Measurements from ENCODE around the gene KLHL11.

DNA sequence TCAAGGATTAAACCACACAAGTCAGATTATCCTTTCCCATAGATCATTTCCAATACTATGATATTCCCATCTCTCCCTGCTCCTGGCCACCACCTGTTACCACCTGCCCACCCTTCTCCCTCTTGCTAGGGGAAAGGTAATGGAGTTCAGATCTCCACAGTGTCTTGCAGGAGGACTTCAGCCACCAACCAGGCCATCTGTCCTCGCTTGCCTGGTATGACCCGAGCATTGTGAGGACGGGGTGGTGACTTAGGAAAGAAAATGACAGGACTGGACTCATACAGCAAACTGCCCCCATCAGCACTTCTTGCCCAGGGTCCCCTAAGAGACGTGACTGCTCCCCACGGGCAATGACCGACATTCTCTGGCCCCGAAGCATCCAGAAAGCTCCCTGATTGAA lies 41.6 kb downstream of the KLHL11 start:
- TF ChIP-seq FOXK2 (IDR thresholded peaks at IDR 0.05) (no peak), FOXM1 (IDR thresholded peaks at IDR 0.05; ENCODE audit: borderline replicate concordance) (no peak), ARNT (IDR thresholded peaks at IDR 0.05) (no peak), SP1 (IDR thresholded peaks at IDR 0.05) (no peak), SUZ12 (IDR thresholded peaks at IDR 0.05) (no peak), CTBP1 (IDR thresholded peaks at IDR 0.05; ENCODE audit: borderline replicate concordance) (no peak), ELF4 (IDR thresholded peaks at IDR 0.05) (no peak), L3MBTL2 (conservative IDR thresholded peaks at IDR 0.05) (no peak), TARDBP (IDR thresholded peaks at IDR 0.05) (no peak), HDGF (IDR thresholded peaks at IDR 0.05; ENCODE audit: borderline replicate concordance) (no peak), BHLHE40 (IDR thresholded peaks at IDR 0.05; ENCODE audit: borderline replicate concordance) (no peak), FOXA1 (IDR thresholded peaks at IDR 0.05) (no peak)
- TF ChIP-seq, protein P1, sequence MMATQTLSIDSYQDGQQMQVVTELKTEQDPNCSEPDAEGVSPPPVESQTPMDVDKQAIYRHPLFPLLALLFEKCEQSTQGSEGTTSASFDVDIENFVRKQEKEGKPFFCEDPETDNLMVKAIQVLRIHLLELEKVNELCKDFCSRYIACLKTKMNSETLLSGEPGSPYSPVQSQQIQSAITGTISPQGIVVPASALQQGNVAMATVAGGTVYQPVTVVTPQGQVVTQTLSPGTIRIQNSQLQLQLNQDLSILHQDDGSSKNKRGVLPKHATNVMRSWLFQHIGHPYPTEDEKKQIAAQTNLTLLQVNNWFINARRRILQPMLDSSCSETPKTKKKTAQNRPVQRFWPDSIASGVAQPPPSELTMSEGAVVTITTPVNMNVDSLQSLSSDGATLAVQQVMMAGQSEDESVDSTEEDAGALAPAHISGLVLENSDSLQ (IDR thresholded peaks at IDR 0.05), result no peak

All from HEK293T (cell line).